Measurements from ENCODE around the gene SLC41A3.

DNA sequence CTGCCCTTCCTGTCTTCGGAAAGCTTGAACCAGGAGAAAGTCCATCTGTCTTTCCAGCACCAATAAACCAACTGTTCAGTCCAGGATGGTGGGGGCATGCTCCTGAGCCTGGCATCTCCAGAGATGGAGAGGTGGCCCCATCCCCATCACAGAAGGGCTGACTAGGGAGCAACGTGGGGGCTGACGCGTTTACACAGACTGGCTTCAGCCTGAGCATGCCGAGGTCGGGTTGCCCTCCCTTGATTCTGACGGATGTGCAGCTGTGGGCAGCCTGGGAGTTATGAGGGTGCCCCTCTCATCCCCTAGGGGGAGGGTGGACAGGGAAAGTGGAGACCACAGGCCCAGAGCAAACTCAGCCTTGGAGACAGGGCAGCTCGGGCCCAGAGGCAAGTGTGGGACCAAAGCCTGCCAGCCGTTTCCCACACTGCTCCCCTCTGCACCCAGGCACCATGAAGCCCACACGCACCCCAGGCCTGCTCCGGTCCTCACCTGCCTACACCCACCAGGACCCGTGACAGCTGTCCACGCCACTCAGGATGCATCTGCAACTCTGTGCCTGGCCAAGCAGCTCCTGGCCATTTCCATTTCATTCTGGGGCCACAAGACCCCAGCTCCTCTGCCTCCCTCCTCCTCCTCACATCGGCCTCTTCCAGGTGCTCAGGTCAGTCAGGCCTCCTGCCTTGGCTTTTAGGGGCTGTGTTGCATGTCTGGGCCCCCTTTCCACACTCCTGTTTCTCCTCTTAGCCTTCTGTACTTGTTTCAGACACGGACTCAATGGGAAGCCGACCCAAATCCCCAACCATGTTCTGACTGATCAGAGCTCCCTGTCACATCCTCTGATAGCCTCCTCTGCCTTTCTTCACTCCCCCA, 48.2 kb upstream of the SLC41A3 start:
- TF ChIP-seq, protein P1, sequence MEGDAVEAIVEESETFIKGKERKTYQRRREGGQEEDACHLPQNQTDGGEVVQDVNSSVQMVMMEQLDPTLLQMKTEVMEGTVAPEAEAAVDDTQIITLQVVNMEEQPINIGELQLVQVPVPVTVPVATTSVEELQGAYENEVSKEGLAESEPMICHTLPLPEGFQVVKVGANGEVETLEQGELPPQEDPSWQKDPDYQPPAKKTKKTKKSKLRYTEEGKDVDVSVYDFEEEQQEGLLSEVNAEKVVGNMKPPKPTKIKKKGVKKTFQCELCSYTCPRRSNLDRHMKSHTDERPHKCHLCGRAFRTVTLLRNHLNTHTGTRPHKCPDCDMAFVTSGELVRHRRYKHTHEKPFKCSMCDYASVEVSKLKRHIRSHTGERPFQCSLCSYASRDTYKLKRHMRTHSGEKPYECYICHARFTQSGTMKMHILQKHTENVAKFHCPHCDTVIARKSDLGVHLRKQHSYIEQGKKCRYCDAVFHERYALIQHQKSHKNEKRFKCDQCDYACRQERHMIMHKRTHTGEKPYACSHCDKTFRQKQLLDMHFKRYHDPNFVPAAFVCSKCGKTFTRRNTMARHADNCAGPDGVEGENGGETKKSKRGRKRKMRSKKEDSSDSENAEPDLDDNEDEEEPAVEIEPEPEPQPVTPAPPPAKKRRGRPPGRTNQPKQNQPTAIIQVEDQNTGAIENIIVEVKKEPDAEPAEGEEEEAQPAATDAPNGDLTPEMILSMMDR (IDR thresholded peaks at IDR 0.05; ENCODE audit: low read depth, low read length, poor library complexity, severe bottlenecking) = no peak
- TF ChIP-seq EZH2phosphoT487 (IDR thresholded peaks at IDR 0.05; ENCODE audit: borderline replicate concordance, low read length) = no peak

All from DOHH2 (cell line).